ENCODE results near the gene USP32. TPM values are rescaled to one million over a fixed set of nuclear protein-coding genes. Genes with fewer than 3 reads are reported as not detected.
A peak's percentile ranks its signal among the peaks of the same experiment; 100 is the strongest.

The USP32 gene
- total and polyA plus RNA-seq, 10 of the 15 experiments (the other 5 are each of a cell fraction or from before 2014, with no cell fraction given), result 7.8 to 37.3 (median 25.5) TPM

DNA sequence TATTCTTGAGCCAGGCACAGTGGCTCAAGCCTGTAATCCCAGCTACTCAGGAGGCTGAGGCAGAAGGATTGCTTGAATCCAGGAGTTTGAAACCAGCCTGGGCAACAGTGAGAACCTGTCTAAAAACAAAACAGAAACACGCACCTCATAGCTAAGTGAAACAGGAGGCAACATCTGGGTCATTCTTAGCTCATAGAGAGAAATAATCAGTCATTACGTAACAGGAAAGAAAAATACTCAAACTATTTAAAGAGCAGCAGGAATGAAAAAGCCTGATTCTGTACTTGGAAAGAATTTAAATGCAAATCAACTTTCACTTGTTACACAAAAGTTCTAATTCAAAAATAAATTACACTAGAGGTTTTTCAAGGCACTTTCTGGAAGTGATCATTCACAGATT, 47.6 kb upstream of the USP32 start:
- Histone ChIP-seq H3K27me3 (replicated peaks in 1 of 2; ENCODE audit: control insufficient read depth in 2 of 2, insufficient read depth in 2 of 2, low read length in 1 of 2) (no peaks in the 10 kb centered on the region), H4K20me1 (ENCODE audit: control insufficient read depth, insufficient read depth) (no peaks in the 10 kb centered on the region), H3K4me2 (ENCODE audit: control insufficient read depth, insufficient read depth) (peak overlapping the region; percentile 44), H3K79me2 (ENCODE audit: control insufficient read depth, insufficient read depth, low read length) (no peaks in the 10 kb centered on the region), H3K9me3 (replicated peaks; ENCODE audit: control insufficient read depth, insufficient read depth, low read length) (no peaks in the 10 kb centered on the region; the same call in 2 of the 3 replicates), H3K4me3 (no peak overlapping the region), H2AFZ (ENCODE audit: control insufficient read depth, low read depth, low read length) (no peak overlapping the region; the same call in none of the 2 replicates), H3K9ac (ENCODE audit: control insufficient read depth, insufficient read depth, low read length) (no peak overlapping the region), H3K4me1 (ENCODE audit: control insufficient read depth, insufficient read depth, low read length) (peaks cover 13% of the 10 kb centered on the region), H3K27ac (ENCODE audit: control insufficient read depth, insufficient read depth) (peak overlapping the region; percentile 3; the same call in 1 of the 2 replicates), H3K36me3 (ENCODE audit: control insufficient read depth in 2 of 2, insufficient read depth in 2 of 2, low read length in 1 of 2) (no peaks in the 10 kb centered on the region)
- no peak for DNase-seq (ENCODE audit: low read depth, low spot score)
- ATAC-seq, result peak; percentile 69
- intact Hi-C loops (cut with micrococcal nuclease; ENCODE audit: unreplicated experiment), result no loop called here
- CTCF ChIA-PET, result interaction anchor here (0.6 to 0.7 kb wide), 2 partner anchors 145 to 208 kb away, joined by 3 to 4 read pairs; no protein-coding TSS in a partner anchor
- peak; percentile 7 for FAIRE-seq
- BruUV-seq (replicated peaks), result no TSS peak
- POLR2A ChIA-PET, result interaction anchor here (1.0 kb wide), 1 partner anchor 30 kb away, joined by 10 read pairs; no protein-coding TSS in a partner anchor
- TF ChIP-seq, protein P1, sequence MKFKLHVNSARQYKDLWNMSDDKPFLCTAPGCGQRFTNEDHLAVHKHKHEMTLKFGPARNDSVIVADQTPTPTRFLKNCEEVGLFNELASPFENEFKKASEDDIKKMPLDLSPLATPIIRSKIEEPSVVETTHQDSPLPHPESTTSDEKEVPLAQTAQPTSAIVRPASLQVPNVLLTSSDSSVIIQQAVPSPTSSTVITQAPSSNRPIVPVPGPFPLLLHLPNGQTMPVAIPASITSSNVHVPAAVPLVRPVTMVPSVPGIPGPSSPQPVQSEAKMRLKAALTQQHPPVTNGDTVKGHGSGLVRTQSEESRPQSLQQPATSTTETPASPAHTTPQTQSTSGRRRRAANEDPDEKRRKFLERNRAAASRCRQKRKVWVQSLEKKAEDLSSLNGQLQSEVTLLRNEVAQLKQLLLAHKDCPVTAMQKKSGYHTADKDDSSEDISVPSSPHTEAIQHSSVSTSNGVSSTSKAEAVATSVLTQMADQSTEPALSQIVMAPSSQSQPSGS (IDR thresholded peaks at IDR 0.05; ENCODE audit: low read length), result no peak
- TF ChIP-seq ATF7 (IDR thresholded peaks at IDR 0.05; ENCODE audit: low read depth), result peak; percentile 33; the same call in 1 of the 2 replicates
- TF ChIP-seq JUNB (IDR thresholded peaks at IDR 0.05), result peak; percentile 20; the same call in 1 of the 2 replicates
- peak; percentile 87 for TF ChIP-seq CREB1 (IDR thresholded peaks at IDR 0.05; ENCODE audit: low read depth)
- no peak for TF ChIP-seq SRF (IDR thresholded peaks at IDR 0.05; ENCODE audit: low read depth in 2 of 2, low read length in 2 of 2)
- peak; percentile 74 for TF ChIP-seq CREM (IDR thresholded peaks at IDR 0.05; ENCODE audit: low read depth)
- in situ Hi-C loops (cut with MboI), result no loop called here
- RAD21 ChIA-PET (ENCODE audit: unreplicated experiment), result interaction anchor here (1.1 kb wide), 1 partner anchor 53 kb away, joined by 3 read pairs; no protein-coding TSS in a partner anchor
- SMC1A ChIA-PET (ENCODE audit: uncharacterized antibody, unreplicated experiment), result interaction anchor here (0.9 to 1.7 kb wide), 3 partner anchors 208 to 298 kb away, joined by 3 to 6 read pairs (median 5); no protein-coding TSS in a partner anchor
- WGBS (ENCODE audit: insufficient coverage, insufficient replicate concordance, low lambda C conversion rate, missing lambda C conversion rate), result 3% methylated on average over 2 of the region's 2 CpGs

All from GM12878 (cell line).